Glomerular endothelial cell (primary cell): ENCODE measurements around the gene PPP2R3B. TPM values are rescaled to one million over a fixed set of nuclear protein-coding genes. Genes with fewer than 3 reads are reported as not detected.

Source experiments
- total RNA-seq: library from RNA; depleted of rRNA; stranded (reverse); fragments of >200 nt; gene quantifications from 2 replicates; pipeline ENCODE4 v1.2.3, GENCODE V29; 2015

Gene PPP2R3B
- total RNA-seq, 1 donor from 2014 or later = 20.3 TPM

Other genes with a start within 250 kb of the PPP2R3B start
- 8.4 and 10.6 TPM in 2 replicates for gene PLCXD1, start 105.5 kb downstream of the PPP2R3B start, total RNA-seq
- gene GTPBP6, start 68.1 kb downstream of the PPP2R3B start, total RNA-seq = 35.7 and 48.5 TPM in 2 replicates
- not detected in 2 replicates for gene SHOX, start 243.9 kb upstream of the PPP2R3B start, total RNA-seq